HCT116 (cell line): ENCODE results near the gene KIF26B.

Experiments
- CEBPB ChIP-seq: IDR thresholded peaks from 2 replicates; pipeline ENCODE4 v1.6.1; 2012; ENCODE audit warnings: low read depth
- CTCF ChIP-seq, 3 experiments: fragments of 200-600 bp in 1 of 3; sonication (generic) in 1 of 3; IDR thresholded peaks in 2 of 3; conservative IDR thresholded peaks in 1 of 3; 2 replicates each; pipeline ENCODE4 v1.5.1; 2012 to 2017; ENCODE audit warnings: low read depth in 2 of 3, low read length in 2 of 3, antibody characterized with exemption in 1 of 3, borderline replicate concordance in 1 of 3, control low read depth in 1 of 3, mild to moderate bottlenecking in 1 of 3, mixed read lengths in 1 of 3, mixed run types in 1 of 3, moderate library complexity in 1 of 3; ENCODE audit not compliant: insufficient read depth in 1 of 3
- ELF1 ChIP-seq: IDR thresholded peaks from 2 replicates; pipeline ENCODE4 v1.6.1; 2012; ENCODE audit warnings: low read depth, borderline replicate concordance
- EZH2 ChIP-seq: fragments of 200-600 bp; sonication (generic); IDR thresholded peaks from 2 replicates; pipeline ENCODE4 v1.6.1; 2017; ENCODE audit warnings: antibody characterized with exemption, mixed run types
- EZH2phosphoT487 ChIP-seq: fragments of 200-600 bp; IDR thresholded peaks from 2 replicates; pipeline ENCODE4 v1.6.1; 2018; ENCODE audit warnings: antibody characterized with exemption, borderline replicate concordance
- MAX ChIP-seq: IDR thresholded peaks from 2 replicates; pipeline ENCODE4 v1.6.1; 2012
- POLR2A ChIP-seq: IDR thresholded peaks from 2 replicates; pipeline ENCODE4 v1.7.0; 2011; ENCODE audit warnings: borderline replicate concordance; ENCODE audit not compliant: insufficient read depth, insufficient read length; ENCODE audit errors: extremely low read depth
- RAD21 ChIP-seq: IDR thresholded peaks from 2 replicates; pipeline ENCODE4 v1.6.1; 2012; ENCODE audit warnings: low read depth, mild to moderate bottlenecking

- TF ChIP-seq CTCF (IDR thresholded peaks at IDR 0.05 in 2 of 3, conservative IDR thresholded peaks at IDR 0.05 in 1 of 3; ENCODE audit: borderline replicate concordance in 1 of 3, insufficient read depth in 1 of 3, low read depth in 2 of 3, low read length in 2 of 3) = no peak
- no peak for TF ChIP-seq EZH2
- TF ChIP-seq RAD21 = no peak
- TF ChIP-seq CEBPB = no peak
- no peak for TF ChIP-seq POLR2A
- no peak for TF ChIP-seq EZH2phosphoT487
- TF ChIP-seq ELF1 = no peak
- no peak for TF ChIP-seq MAX
Observed at GRCh38 chr1:245528258-245528635, 373.5 kb downstream of the KIF26B start.
